HCT116 (cell line): ENCODE measurements around the gene DCTN3. TPM values are rescaled to one million over a fixed set of nuclear protein-coding genes. Genes with fewer than 3 reads are reported as not detected.

Experiments
- ATAC-seq: fragments of 200-7000 bp; cut with Tn5 transposase; 2 replicates; pipeline ENCODE4 v1.9.1; 2020; ENCODE audit warnings: mild to moderate bottlenecking, moderate library complexity
- BruUV-seq: library from RNA; stranded (reverse); fragments of 400-500 nt; replicated peaks from 2 replicates; lab custom pipeline; 2021; lab: Mats Ljungman, UMichigan
- CTCF ChIA-PET: fragments of 300-600 bp; sonication (Branson Sonifier 250); formaldehyde crosslinking; loops from one replicate; lab custom pipeline; 2021; ENCODE audit warnings: antibody characterized with exemption; lab: Charles Lee
- POLR2A ChIA-PET: fragments of 300-600, 350-600 bp; sonication (Branson Sonifier 250); formaldehyde crosslinking; loops from one replicate; lab custom pipeline; 2021; ENCODE audit warnings: antibody characterized with exemption; lab: Charles Lee
- RAD21 ChIA-PET, 2 experiments: fragments of 300-600 bp; sonication (Branson Sonifier 250); formaldehyde crosslinking; loops; one replicate each; lab custom pipeline; 2023; ENCODE audit warnings: low total read pairs in 2 of 2; ENCODE audit not compliant: uncharacterized antibody in 2 of 2, unreplicated experiment in 2 of 2, low non-redundant PET in 1 of 2; lab: Charles Lee
- DNase-seq: peaks from one replicate; pipeline ENCODE4 v3.0.0-alpha.2; 2010; ENCODE audit warnings: low read depth, low spot score
- H2AFZ ChIP-seq: fragments of 200-600 bp; shearing (Covaris generic), sonication (generic); 2 replicates; pipeline ENCODE4 v1.6.1; 2017; ENCODE audit warnings: low read depth, mixed run types, mixed read lengths, antibody characterized with exemption, low read length; ENCODE audit not compliant: poor library complexity, severe bottlenecking
- H3K27ac ChIP-seq: 2 replicates; pipeline ENCODE4 v1.5.1; 2012; ENCODE audit warnings: low read depth, low read length
- H3K27me3 ChIP-seq: fragments of 200-600 bp; sonication (generic); 2 replicates; pipeline ENCODE4 v1.6.1; 2016; ENCODE audit warnings: mixed run types, low read length, mixed read lengths; ENCODE audit not compliant: insufficient read depth
- H3K36me3 ChIP-seq, 2 experiments: fragments of 200-500 bp in 1 of 2; fragments of 200-600 bp in 1 of 2; sonication (Bioruptor generic) in 1 of 2; sonication (generic) in 1 of 2; 2 replicates each; pipeline versions ENCODE4 v1.5.1 to v1.6.1; 2014 to 2016; ENCODE audit warnings: low read length in 2 of 2, inconsistent platforms in 1 of 2, mixed read lengths in 1 of 2, mixed run types in 1 of 2; ENCODE audit not compliant: insufficient read depth in 2 of 2, control insufficient read depth in 1 of 2
- H3K4me1 ChIP-seq, 2 experiments: fragments of 200-600 bp in 1 of 2; sonication (generic) in 1 of 2; 2 replicates each; pipeline versions ENCODE4 v1.5.1 to v1.6.1; 2012 to 2017; ENCODE audit warnings: low read length in 2 of 2, inconsistent platforms in 1 of 2, mild to moderate bottlenecking in 1 of 2, mixed read lengths in 1 of 2, mixed run types in 1 of 2, moderate library complexity in 1 of 2; ENCODE audit not compliant: insufficient read depth in 2 of 2, control insufficient read depth in 1 of 2
- H3K4me2 ChIP-seq: fragments of 200-600 bp; sonication (generic); 2 replicates; pipeline ENCODE4 v1.6.1; 2017; ENCODE audit warnings: mixed run types, low read length, mixed read lengths
- H3K4me3 ChIP-seq, 2 experiments: fragments of 200-600 bp in 1 of 2; sonication (generic) in 1 of 2; replicated peaks in 1 of 2; 2 replicates each; pipeline ENCODE4 v1.5.1; 2011 to 2016; ENCODE audit warnings: low read length in 2 of 2, control low read depth in 1 of 2, low read depth in 1 of 2, mild to moderate bottlenecking in 1 of 2, mixed read lengths in 1 of 2, mixed run types in 1 of 2
- H3K79me2 ChIP-seq: fragments of 200-600 bp; sonication (generic); 2 replicates; pipeline ENCODE4 v1.6.1; 2017; ENCODE audit warnings: mild to moderate bottlenecking, mixed run types, low read length, moderate library complexity, mixed read lengths; ENCODE audit not compliant: insufficient read depth
- H3K9ac ChIP-seq: fragments of 200-600 bp; sonication (generic); 2 replicates; pipeline ENCODE4 v1.6.1; 2016; ENCODE audit warnings: low read length, mixed read lengths
- H3K9me2 ChIP-seq: fragments of 200-600 bp; sonication (generic), shearing (Covaris generic); 2 replicates; pipeline ENCODE4 v1.6.1; 2017; ENCODE audit warnings: mixed run types, mild to moderate bottlenecking, moderate library complexity; ENCODE audit not compliant: insufficient read depth
- H3K9me3 ChIP-seq, 2 experiments: fragments of 200-500 bp in 1 of 2; fragments of 200-600 bp in 1 of 2; sonication (Bioruptor generic) in 1 of 2; sonication (generic) in 1 of 2; 2 replicates each; pipeline ENCODE4 v1.6.1; 2014 to 2017; ENCODE audit warnings: low read length in 2 of 2, mixed read lengths in 2 of 2, inconsistent platforms in 1 of 2, low read depth in 1 of 2, mild to moderate bottlenecking in 1 of 2, mixed run types in 1 of 2, moderate library complexity in 1 of 2; ENCODE audit not compliant: control insufficient read depth in 1 of 2, insufficient read depth in 1 of 2
- H4K20me1 ChIP-seq: fragments of 200-600 bp; sonication (generic), shearing (Covaris generic); 2 replicates; pipeline ENCODE4 v1.6.1; 2017; ENCODE audit warnings: mixed run types, mild to moderate bottlenecking, moderate library complexity; ENCODE audit not compliant: insufficient read depth
- EGR1 ChIP-seq: IDR thresholded peaks from 2 replicates; pipeline ENCODE4 v1.6.1; 2012; ENCODE audit warnings: low read depth
- ELF1 ChIP-seq: IDR thresholded peaks from 2 replicates; pipeline ENCODE4 v1.6.1; 2012; ENCODE audit warnings: low read depth, borderline replicate concordance
- EZH2phosphoT487 ChIP-seq: fragments of 200-600 bp; IDR thresholded peaks from 2 replicates; pipeline ENCODE4 v1.6.1; 2018; ENCODE audit warnings: antibody characterized with exemption, borderline replicate concordance
- JUND ChIP-seq: IDR thresholded peaks from 2 replicates; pipeline ENCODE4 v1.6.1; 2012
- POLR2A ChIP-seq: IDR thresholded peaks from 2 replicates; pipeline ENCODE4 v1.7.0; 2011; ENCODE audit warnings: borderline replicate concordance; ENCODE audit not compliant: insufficient read depth, insufficient read length; ENCODE audit errors: extremely low read depth
- SIN3A ChIP-seq: IDR thresholded peaks from 2 replicates; pipeline ENCODE4 v1.6.1; 2012; ENCODE audit warnings: low read depth
- SP1 ChIP-seq: IDR thresholded peaks from 2 replicates; pipeline ENCODE4 v1.6.1; 2012; ENCODE audit warnings: low read depth
- SRF ChIP-seq: IDR thresholded peaks from 2 replicates; pipeline ENCODE4 v1.6.1; 2012; ENCODE audit warnings: low read depth
- YY1 ChIP-seq: IDR thresholded peaks from 2 replicates; pipeline ENCODE4 v1.6.1; 2011; ENCODE audit warnings: low read length, low read depth, moderate library complexity, mild to moderate bottlenecking; ENCODE audit not compliant: insufficient replicate concordance; ENCODE audit errors: extremely low read depth
- ZFX ChIP-seq: fragments of 450-650 bp; IDR thresholded peaks from 2 replicates; pipeline ENCODE4 v1.6.1; 2017
- intact Hi-C: fragments of 100-400 bp; cut with micrococcal nuclease; formaldehyde crosslinking; loops from 2 replicates; pipeline ENCODE4 v1.10.0; 2022
- total RNA-seq: library from RNA; stranded (reverse); gene quantifications from one replicate; pipeline ENCODE4 v1.2.1, GENCODE V29; 2021; ENCODE audit not compliant: unreplicated experiment
- TF ChIP-seq, protein P1 (sequence below): IDR thresholded peaks from 2 replicates; pipeline ENCODE4 v1.6.1; 2011; ENCODE audit warnings: mild to moderate bottlenecking, low read length, moderate library complexity; ENCODE audit not compliant: insufficient replicate concordance; ENCODE audit errors: extremely low read depth
- TF ChIP-seq, protein P2 (sequence below): IDR thresholded peaks from 2 replicates; pipeline ENCODE4 v1.6.1; 2012; ENCODE audit warnings: low read depth
- TF ChIP-seq, protein P3 (sequence below), 3 experiments: fragments of 200-600 bp in 1 of 3; sonication (generic) in 1 of 3; IDR thresholded peaks in 2 of 3; conservative IDR thresholded peaks in 1 of 3; 2 replicates each; pipeline ENCODE4 v1.5.1; 2012 to 2017; ENCODE audit warnings: low read depth in 2 of 3, low read length in 2 of 3, antibody characterized with exemption in 1 of 3, borderline replicate concordance in 1 of 3, control low read depth in 1 of 3, mild to moderate bottlenecking in 1 of 3, mixed read lengths in 1 of 3, mixed run types in 1 of 3, moderate library complexity in 1 of 3; ENCODE audit not compliant: insufficient read depth in 1 of 3
- TF ChIP-seq, protein P4 (sequence below): IDR thresholded peaks from 2 replicates; pipeline ENCODE4 v1.6.1; 2012
- TF ChIP-seq, protein P5 (sequence below): IDR thresholded peaks from 2 replicates; pipeline ENCODE4 v1.6.1; 2012

DCTN3 gene
- total RNA-seq, 1 experiment from 2014 or later, result 64.0 TPM

DNA sequence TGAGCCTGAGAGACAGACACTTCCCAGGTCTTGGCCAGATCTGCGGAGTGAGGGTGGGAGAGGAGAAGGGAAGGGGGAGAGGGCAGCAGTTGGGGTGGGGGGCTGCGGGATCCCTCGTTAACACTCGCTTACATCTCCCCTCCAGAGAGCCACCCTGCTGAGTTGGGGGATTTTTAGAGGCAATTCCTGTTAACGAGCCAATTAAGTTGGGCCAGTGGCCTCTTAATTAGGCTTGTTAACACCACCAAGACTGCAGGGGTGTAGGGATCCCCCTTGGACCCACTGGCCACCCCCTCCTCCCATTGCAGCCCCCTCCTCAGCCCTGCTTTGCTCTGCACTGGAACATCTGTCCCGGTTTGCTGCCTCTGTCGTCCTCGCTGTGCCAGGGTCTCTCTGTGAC, 54.4 kb downstream of the DCTN3 start:
- Histone ChIP-seq H4K20me1 (no peaks in the 10 kb centered on the region), H3K36me3 (no peaks in the 10 kb centered on the region), H3K4me3 (no peak overlapping the region), H2AFZ (no peak overlapping the region), H3K27ac (no peak overlapping the region), H3K9me2 (no peaks in the 10 kb centered on the region), H3K79me2 (no peaks in the 10 kb centered on the region), H3K4me2 (no peak overlapping the region), H3K4me1 (no peaks in the 10 kb centered on the region), H3K9me3 (no peaks in the 10 kb centered on the region), H3K9ac (no peak overlapping the region), H3K27me3 (no peaks in the 10 kb centered on the region)
- no TSS peak for BruUV-seq
- ChIA-PET CTCF (no interaction called here), RAD21 (no interaction called here), POLR2A (no interaction called here)
- intact Hi-C loops, result no loop called here
- no peak for ATAC-seq
- DNase-seq, result no peak
- TF ChIP-seq, protein P1, sequence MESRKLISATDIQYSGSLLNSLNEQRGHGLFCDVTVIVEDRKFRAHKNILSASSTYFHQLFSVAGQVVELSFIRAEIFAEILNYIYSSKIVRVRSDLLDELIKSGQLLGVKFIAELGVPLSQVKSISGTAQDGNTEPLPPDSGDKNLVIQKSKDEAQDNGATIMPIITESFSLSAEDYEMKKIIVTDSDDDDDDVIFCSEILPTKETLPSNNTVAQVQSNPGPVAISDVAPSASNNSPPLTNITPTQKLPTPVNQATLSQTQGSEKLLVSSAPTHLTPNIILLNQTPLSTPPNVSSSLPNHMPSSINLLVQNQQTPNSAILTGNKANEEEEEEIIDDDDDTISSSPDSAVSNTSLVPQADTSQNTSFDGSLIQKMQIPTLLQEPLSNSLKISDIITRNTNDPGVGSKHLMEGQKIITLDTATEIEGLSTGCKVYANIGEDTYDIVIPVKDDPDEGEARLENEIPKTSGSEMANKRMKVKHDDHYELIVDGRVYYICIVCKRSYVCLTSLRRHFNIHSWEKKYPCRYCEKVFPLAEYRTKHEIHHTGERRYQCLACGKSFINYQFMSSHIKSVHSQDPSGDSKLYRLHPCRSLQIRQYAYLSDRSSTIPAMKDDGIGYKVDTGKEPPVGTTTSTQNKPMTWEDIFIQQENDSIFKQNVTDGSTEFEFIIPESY, result no peak
- TF ChIP-seq SRF (no peak), SIN3A (no peak), ZFX (no peak), POLR2A (no peak), EGR1 (no peak), YY1 (no peak), EZH2phosphoT487 (no peak), SP1 (no peak), ELF1 (no peak), JUND (no peak)
- TF ChIP-seq, protein P2, sequence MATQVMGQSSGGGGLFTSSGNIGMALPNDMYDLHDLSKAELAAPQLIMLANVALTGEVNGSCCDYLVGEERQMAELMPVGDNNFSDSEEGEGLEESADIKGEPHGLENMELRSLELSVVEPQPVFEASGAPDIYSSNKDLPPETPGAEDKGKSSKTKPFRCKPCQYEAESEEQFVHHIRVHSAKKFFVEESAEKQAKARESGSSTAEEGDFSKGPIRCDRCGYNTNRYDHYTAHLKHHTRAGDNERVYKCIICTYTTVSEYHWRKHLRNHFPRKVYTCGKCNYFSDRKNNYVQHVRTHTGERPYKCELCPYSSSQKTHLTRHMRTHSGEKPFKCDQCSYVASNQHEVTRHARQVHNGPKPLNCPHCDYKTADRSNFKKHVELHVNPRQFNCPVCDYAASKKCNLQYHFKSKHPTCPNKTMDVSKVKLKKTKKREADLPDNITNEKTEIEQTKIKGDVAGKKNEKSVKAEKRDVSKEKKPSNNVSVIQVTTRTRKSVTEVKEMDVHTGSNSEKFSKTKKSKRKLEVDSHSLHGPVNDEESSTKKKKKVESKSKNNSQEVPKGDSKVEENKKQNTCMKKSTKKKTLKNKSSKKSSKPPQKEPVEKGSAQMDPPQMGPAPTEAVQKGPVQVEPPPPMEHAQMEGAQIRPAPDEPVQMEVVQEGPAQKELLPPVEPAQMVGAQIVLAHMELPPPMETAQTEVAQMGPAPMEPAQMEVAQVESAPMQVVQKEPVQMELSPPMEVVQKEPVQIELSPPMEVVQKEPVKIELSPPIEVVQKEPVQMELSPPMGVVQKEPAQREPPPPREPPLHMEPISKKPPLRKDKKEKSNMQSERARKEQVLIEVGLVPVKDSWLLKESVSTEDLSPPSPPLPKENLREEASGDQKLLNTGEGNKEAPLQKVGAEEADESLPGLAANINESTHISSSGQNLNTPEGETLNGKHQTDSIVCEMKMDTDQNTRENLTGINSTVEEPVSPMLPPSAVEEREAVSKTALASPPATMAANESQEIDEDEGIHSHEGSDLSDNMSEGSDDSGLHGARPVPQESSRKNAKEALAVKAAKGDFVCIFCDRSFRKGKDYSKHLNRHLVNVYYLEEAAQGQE, result no peak
- TF ChIP-seq, protein P3, sequence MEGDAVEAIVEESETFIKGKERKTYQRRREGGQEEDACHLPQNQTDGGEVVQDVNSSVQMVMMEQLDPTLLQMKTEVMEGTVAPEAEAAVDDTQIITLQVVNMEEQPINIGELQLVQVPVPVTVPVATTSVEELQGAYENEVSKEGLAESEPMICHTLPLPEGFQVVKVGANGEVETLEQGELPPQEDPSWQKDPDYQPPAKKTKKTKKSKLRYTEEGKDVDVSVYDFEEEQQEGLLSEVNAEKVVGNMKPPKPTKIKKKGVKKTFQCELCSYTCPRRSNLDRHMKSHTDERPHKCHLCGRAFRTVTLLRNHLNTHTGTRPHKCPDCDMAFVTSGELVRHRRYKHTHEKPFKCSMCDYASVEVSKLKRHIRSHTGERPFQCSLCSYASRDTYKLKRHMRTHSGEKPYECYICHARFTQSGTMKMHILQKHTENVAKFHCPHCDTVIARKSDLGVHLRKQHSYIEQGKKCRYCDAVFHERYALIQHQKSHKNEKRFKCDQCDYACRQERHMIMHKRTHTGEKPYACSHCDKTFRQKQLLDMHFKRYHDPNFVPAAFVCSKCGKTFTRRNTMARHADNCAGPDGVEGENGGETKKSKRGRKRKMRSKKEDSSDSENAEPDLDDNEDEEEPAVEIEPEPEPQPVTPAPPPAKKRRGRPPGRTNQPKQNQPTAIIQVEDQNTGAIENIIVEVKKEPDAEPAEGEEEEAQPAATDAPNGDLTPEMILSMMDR (IDR thresholded peaks at IDR 0.05 in 2 of 3, conservative IDR thresholded peaks at IDR 0.05 in 1 of 3; ENCODE audit: borderline replicate concordance in 1 of 3, insufficient read depth in 1 of 3, low read depth in 2 of 3, low read length in 2 of 3), result no peak
- TF ChIP-seq, protein P4, sequence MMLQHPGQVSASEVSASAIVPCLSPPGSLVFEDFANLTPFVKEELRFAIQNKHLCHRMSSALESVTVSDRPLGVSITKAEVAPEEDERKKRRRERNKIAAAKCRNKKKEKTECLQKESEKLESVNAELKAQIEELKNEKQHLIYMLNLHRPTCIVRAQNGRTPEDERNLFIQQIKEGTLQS, result no peak
- TF ChIP-seq, protein P5, sequence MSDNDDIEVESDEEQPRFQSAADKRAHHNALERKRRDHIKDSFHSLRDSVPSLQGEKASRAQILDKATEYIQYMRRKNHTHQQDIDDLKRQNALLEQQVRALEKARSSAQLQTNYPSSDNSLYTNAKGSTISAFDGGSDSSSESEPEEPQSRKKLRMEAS, result no peak
